HG02840 (cell line): ENCODE measurements around the gene MOSMO.
"Not testable (repeated sequence)": the region's sequence is repeated elsewhere in the genome, so short reads cannot be mapped to it uniquely, and the experiment has no call there.

ENCODE experiments used
- ATAC-seq: cut with Tn5 transposase; IDR thresholded peaks from one replicate; pipeline ENCODE4 v1.9.1; 2021; ENCODE audit warnings: mild to moderate bottlenecking, moderate library complexity, moderate number of reproducible peaks; ENCODE audit not compliant: unreplicated experiment, low FRiP score

MOSMO gene

DNA sequence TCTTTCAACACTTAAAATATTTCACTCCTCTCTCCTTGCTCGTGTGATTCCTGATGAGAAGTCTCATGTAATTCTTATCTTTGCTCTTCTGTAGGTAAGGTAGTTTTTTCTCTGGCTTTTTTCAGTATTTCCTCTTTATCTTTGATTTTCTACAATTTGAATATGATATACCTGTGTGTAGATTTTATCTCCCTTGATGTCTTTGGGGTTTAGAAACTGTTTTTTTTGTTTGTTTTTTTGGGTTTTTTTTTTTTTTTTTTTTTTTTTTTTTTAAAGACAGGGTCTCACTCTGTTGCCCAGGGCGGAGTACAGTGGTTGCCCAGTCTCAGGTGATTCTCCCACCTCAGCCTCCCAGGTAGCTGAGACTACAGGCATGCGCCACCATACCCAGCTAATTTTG is 26.6 kb downstream of the MOSMO start:
- ATAC-seq: no peak

DNA sequence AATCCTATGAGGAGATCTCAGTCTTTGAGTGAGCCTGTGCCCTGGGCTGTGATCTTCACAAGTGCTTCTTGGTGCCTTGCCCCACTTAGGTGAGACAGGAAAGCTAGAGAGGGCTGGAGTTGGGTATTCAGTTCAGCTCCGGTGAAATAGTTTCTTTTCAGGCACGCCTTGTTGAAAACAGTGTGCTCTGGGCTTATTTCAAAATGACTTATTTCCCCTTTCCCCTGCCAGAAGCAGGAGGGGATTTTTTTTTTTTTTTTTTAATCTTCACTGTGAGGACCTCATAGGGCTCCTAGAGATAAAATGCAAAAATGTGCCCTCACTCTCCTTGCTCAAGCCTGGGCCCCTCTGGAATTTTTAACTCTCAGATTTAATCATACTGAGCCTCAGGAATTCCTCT is 27.2 kb downstream of the MOSMO start:
- no peak for ATAC-seq

DNA sequence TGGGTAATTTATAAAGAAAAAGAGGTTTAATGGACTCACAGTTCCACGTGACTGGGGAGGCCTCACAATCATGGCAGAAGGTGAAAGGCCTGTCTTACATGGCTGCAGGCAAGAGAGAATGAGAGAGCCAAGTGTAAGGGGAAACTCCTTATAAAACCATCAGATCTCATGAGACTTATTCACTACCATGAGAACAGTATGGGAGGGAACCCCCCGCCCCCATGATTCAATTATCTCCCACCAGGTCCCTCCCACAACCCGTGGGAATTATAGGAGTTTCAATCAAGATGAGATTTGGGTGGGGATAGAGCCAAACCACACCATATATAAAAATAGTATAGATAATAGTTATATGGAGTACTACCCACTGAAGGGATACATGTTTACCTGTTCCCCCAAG is 36.0 kb downstream of the MOSMO start:
- ATAC-seq: not testable (repeated sequence)

DNA sequence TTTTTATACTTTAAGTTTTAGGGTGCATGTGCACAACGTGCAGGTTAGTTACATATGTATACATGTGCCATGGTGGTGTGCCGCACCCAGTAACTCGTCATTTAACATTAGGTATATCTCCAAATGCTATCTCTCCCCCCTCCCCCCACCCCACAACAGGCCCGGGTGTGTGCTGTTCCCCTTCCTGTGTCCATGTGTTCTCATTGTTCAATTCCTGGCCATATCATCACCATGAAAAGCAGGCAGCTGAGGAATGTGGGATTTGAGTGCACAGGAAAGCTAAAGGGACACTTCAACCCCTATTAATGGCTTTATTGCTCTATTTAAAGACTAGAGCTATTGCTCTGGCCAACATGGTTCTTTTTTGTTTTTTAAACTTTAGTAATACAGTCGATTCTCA is 38.0 kb downstream of the MOSMO start:
- ATAC-seq: not testable (repeated sequence)

DNA sequence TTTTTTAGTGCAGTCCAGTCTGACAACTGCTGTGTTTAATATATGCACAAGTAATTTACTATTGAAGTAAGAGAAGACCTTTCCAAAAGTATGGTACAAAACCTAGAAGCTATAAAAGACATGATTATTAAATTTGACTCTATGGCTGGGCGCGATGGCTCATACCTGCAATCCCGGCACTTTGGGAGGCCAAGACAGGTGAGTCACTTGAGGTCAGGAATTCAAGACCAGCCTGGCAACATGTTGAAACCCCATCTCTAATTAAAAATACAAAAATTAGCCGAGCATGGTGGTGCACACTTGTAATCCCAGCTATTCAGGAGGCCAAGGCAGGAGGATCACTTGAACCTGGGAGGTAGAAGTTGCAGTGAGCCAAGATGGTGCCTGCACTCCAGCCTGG is 43.1 kb downstream of the MOSMO start:
- ATAC-seq: no peak

DNA sequence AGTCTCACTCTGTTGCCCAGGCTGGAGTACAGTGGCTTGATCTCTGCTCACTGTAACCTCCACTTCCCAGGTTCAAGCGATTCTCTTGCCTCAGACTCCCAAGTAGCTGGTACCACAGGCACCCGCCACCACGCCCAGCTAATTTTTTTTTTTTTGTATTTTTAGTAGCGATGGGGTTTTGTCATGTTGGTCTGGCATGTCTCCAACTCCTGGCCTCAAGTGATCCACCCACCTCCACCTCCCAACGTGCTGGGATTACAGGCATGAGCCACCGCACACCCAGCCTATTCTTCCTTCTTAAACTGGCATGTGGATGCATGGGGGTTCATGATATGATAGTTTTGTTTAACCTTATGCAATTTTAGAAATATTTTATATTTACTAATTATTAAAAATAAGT is 45.1 kb downstream of the MOSMO start:
- no peak for ATAC-seq

DNA sequence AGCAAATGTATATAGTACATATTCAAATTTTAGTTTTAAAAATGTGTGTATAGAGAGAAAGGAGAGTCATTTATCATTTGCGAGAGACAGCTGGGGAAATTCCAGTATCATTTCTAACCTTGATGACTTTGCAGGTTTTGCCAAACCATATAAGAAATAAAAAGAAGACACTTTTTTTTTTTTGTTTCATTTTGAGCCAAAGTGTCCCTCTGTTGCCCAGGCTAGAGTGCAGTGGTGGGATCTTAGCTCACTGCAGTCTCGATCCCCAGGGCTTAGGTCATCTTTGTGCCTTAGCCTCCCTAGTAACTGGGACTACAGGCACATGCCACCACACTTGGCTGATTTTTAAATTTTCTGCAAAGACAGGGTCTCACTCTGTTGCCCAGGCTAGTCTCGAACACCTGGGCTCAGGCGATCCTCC is 46.0 kb downstream of the MOSMO start:
- ATAC-seq: no peak

DNA sequence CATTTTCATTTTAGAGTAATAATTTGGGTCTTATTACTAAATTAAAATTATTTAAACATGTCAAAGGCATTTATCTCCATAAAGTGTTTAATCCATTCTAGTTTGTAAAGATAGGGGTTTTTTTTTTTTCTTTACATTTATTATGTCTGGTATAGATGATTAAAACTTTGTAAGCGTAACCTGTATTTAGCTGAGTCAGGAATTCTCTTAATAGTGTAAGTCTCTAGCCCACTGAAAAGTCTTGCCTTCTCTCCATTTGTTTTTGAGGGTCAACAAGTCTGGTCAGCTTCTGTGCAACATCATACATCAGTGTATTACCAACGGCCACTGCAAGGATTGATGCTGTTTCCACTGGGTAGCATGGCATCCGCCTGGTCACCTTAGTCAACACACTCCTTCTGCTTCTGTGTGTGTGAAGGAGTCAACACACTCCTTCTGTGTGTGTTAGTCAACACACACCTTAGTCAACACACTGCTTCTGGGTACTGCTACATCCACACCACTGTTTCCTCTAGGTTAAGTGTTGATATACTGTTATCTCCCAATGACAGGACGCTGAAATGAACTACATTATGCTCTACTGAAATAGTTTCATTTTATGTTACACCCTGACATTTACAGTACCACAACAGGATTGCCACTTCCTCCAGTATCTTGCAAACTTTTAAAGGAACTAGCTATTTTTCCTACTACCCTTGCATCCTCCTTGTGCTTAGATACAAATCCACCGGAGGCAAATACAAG is 47.1 kb downstream of the MOSMO start:
- ATAC-seq: no peak

DNA sequence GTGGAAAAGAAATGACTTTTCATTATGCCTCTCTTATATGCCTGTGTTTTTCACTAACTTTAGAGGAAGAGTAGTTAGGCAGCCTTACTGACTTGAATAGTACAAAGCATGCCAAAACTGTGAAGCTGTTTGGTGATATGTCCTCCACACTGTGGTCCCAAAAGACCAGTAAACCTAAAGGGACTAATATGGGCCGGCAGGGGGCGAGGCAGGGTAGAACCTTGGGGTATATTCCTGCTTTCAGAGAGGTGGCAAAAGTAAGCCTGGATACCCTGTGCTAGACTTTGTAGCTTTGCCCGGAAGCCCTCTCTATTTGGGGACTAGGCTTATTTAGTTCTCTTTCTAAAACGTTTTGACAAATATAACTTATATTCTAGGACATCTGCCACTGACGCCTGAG is 48.0 kb downstream of the MOSMO start:
- no peak for ATAC-seq

DNA sequence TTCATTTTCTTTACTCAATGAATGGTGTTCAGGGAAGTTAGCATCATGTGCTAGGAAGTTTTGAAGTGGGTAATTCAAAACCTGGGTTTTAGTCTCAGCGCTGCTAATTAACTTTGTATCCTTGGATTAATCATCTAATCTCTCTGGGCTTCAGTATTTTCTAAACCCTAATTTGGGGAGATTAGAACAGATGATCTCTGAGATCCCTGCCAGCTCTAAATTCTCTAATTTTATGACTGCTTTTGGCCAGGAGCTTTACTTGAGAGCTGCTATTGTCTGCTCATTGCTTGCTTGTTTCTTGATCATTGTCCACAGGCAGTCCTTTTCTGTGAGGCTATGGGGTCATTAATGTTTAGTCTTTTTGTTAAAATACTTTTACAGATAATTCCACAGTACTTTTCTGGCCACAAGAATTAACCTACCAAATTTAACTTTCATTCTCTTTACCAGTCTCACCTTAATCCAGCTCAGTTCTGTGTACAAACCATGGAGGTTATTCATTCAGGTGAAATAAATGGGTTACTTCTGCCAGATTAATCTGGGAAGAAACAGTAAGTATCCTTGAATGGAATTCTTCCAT is 56.1 kb downstream of the MOSMO start:
- no peak for ATAC-seq

DNA sequence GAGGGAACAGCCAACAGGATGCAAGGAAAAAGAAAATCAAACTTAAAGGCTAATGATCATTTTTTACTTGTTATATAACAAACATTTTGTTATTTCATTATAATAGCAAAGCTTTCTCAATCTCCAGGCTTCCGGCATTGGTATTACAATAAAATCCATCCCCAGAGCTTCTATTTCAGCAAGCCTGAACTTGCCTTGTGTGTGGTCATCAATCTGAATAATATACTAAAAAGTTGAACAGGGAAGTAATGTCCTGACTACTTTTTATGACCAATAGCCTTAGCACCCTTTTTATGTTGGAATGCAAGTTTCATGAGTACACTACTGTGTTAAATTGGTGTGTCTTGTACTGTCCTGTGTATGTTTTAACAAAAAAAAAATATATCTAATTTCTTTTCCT is 57.3 kb downstream of the MOSMO start:
- no peak for ATAC-seq

DNA sequence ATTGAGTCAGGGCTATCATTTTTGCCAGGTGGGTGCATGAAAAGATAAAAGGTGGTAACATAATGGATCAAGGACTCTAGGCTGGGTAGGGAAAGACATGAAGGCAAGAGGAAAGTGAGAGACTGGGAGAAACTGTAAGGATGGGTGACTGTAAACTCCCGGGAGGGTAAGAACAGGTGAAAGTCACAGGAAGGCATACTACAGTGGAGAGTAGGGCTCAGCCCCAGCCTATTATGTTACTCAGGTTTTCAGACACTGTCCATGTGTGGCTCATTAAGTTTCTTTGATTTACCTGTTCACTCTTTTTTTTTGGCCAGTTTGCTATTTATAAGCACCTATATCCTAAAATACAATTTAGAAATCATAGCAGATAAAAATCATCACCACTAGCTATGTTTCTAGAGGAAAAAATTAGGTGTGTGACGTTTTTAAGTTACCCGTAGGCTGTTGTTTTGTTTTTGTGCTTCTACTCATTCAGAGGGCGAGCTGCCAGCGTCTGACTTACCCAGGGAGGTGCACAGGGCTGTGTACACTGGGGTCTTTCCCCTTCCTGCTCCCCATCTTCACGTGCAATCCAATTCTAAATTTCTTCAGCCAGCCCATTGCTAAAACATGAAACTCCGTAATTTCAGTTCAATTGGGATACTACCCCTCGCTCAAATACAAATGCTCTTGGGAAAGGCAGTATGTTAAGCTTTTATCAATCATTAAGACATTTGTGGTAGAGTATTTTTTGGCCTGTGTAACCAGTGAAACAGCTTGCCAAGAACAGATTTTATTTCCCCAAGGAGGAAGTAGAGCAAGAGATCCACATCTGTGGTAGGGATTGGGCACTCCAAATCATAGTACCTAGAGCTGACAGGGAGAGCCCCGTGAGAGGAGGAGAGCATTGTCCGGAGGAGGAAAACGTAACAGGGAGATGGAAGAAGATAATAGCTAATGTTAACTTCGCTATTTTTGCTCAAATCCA is 62.7 kb downstream of the MOSMO start:
- ATAC-seq: no peak

DNA sequence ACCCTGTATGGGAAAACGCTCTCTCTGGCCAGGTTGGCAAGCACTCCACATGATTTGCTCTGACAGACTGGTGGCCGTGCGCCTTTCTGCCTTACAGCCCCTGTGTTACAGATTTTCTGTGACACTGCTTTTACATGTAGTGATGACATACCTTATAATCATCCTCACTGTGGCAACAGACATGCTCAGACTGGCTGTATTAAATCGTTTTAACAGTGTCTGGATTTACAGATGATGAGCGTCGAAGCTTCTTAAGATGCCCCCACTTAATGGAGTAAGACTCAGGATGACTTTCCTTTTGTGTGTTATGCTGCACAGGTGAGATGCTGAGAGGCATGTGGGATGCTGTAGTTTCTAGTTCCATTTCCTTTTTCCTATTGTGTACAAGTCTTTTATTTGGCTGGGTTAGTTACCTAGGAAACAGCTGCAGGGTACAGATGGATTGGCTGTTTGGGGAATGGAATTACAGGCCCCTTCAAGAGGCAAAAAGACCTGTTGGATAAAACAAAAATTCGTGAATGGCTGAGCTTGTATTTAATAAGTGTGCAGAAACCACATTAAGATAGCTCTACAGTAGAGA is 63.5 kb downstream of the MOSMO start:
- no peak for ATAC-seq

DNA sequence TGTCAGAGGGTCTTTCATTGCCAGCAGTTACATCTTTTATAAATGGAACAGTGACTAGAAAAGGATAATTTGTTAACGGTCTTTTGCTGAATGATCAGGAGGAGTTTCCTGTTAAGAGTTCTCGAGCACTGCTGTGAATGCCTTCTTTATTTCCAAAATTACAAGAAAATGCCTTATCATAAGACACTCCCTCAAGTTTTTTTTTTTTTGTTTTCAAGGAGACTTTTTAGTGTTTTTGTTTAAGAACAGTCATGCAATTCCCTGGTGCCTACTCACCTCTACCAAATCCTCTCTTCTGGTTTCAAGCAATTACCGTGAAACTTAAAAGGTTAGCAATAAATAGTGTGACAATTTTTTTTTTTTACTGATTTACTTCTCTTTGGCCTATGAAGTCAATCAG is 65.4 kb downstream of the MOSMO start:
- ATAC-seq: no peak

DNA sequence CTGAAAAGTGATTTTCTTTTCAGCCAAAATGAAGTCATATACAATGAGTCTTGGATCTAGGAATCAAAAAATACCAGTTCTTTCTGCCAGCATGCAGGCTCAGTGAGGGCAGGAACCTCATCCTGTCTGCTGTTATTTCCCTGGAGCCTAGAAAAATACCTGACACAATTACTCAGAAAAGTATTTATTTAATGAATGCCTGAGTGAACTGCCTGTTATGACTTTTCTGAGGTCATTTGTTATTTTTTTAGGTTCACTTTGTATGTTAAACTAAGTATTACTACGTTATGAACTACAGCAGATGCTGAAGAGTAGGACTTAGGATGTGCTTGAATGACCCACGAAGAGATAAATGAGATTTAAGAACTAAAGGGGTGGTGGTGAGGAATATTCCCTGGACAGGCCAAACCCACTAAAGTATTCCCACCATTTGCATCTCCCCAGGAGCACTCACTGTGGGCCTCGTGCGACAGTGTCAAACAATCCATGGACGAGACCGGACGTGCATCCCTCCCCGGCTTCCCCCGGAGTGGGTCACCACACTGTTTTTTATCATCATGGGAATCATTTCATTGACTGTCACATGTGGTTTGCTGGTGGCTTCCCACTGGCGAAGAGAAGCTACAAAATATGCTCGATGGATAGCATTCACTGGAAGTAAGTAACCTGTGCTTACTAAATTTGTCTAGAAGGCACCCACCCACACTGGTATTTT is 67.3 kb downstream of the MOSMO start:
- no peak for ATAC-seq

DNA sequence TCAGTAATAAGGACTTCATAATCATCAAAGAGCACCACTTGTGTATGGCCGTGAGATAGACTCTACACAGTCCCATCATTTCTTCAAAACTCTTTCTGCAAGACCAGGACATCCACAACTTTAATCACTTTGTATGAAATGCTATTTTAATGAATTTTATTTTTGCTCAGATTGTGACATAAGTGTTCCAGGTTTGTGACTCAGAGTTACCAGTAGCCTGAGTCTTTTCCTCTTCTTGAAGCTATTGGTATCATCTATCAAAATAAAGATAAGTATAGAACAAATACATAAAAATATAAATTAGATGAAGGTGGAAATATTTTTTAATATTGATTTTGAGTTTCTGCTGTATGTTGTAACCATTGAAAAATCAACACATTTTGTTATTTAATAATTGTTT is 67.9 kb downstream of the MOSMO start:
- ATAC-seq: no peak

DNA sequence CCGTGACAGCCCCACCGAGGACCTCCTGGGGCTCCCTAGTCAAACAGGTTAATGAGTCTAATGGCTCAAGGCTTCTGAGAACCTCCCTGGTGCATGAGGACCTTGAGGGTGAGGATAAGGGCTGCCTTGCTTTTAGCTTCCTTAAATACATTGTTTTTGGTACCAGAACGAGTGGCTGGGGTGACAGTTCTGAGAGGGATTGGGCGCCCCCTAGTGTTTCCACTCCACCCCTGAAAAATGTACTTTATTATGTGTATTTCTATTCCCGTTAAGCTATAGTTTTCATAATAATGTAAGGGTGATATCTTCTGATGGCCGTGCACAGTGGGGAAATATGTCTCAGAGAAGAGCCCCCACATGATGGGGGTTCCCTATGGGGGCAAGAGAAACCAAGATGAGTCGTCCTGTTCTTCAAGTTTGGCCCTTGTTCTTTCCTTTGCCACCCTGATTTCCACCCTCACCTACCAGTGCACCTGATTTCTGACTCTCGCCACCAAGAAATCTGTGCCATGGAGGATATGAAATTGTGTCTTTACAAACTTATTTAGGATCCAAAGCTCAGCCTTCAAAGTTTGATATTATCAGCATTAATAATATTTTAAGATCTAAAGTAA is 69.9 kb downstream of the MOSMO start:
- no peak for ATAC-seq

DNA sequence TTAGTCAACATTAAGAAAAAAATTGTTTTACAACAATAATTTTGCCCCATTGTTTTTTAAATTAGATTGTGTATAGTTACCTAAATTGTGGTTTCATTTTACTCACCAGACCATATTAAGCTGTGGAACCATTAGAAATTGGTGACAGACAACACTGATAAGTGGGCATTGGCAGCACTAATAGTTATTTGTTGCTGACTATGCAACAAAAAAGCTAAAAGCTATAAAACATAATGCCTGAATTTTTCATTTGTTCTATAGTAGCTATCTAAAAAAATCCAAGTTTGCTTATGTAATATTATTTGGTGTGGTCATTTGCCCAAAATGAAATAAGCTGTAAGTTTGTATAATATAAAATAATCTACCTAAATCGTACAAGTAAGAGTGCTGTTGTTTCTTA is 70.7 kb downstream of the MOSMO start:
- no peak for ATAC-seq

DNA sequence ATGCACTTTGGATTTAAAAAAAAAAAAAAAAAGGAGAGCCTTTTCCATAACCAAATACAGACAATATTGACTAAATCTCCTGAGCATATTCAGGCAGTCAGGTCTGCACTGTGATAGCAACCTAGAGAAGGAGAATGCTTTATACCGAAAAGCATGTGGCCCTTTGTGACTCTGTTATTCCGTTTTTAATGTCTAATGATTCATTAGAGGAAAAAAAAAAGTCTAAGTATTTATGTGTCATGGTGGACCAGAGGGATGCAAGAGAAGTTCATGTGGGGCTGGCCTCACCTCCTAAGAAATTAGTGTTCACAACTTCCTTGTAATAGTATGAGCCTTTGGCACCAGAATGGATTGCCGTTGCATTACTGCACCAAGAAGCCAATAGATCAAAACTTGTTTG is 73.1 kb downstream of the MOSMO start:
- no peak for ATAC-seq

DNA sequence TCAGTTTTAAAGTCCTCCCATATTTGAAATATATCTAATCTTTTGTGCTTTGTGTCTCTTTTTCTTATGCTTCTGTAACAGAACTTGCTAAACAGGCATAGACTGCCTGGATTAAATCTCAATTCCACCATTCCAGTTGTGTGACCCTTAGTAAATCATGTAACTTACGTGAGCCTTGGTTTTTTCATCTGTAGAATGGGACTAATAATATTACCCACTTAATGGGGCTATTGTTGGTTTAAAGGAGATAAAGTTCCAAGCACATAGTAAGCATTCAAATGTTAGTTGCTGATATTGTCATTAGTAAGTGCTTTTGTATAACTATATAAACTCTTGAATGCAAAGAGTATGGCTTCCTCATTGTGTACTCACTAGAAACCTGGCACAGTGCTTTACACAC is 78.5 kb downstream of the MOSMO start:
- no peak for ATAC-seq
